Fibroblast of the aortic adventitia (primary cell): ENCODE results near the gene ADCY9. TPM values are rescaled to one million over a fixed set of nuclear protein-coding genes. Genes with fewer than 3 reads are reported as not detected.

Experiments used
- DNase-seq: peaks from one replicate; pipeline ENCODE4 v3.0.0-alpha.2; 2010; ENCODE audit warnings: low read depth
- H3K4me3 ChIP-seq: 2 replicates; pipeline ENCODE4 v1.5.1; 2011; ENCODE audit warnings: low read depth, mild to moderate bottlenecking, control low read depth, low read length, moderate library complexity
- CTCF ChIP-seq: IDR thresholded peaks from 2 replicates; pipeline ENCODE4 v1.5.1; 2011; ENCODE audit warnings: mild to moderate bottlenecking, low read length, control low read depth, inconsistent platforms; ENCODE audit not compliant: insufficient read depth
- total RNA-seq: library from RNA; depleted of rRNA; stranded (reverse); fragments of >200 nt; gene quantifications from 2 replicates; pipeline ENCODE4 v1.2.3, GENCODE V29; 2012; ENCODE audit warnings: low replicate concordance

The ADCY9 gene
- total RNA-seq, 1 donor: 23.6 TPM

GRCh38 chr16:4015275-4016004, 100.8 kb downstream of the ADCY9 start:
- no peak for TF ChIP-seq CTCF
- H3K4me3 ChIP-seq: no peak overlapping the region
- no peak for DNase-seq

GRCh38 chr16:4011940-4012629, 104.2 kb downstream of the ADCY9 start:
- DNase-seq: no peak
- no peak overlapping the region for H3K4me3 ChIP-seq
- no peak for TF ChIP-seq CTCF

GRCh38 chr16:4011225-4011939, 104.9 kb downstream of the ADCY9 start:
- H3K4me3 ChIP-seq: no peak overlapping the region
- DNase-seq: no peak
- no peak for TF ChIP-seq CTCF

GRCh38 chr16:4010225-4011158, 105.8 kb downstream of the ADCY9 start:
- TF ChIP-seq CTCF: no peak
- no peak for DNase-seq
- H3K4me3 ChIP-seq: no peak overlapping the region

- no peak for TF ChIP-seq CTCF
- no peak for DNase-seq
- no peak overlapping the region for H3K4me3 ChIP-seq
Observed at GRCh38 chr16:4009177-4009576, 107.1 kb downstream of the ADCY9 start.

- no peak for DNase-seq
- TF ChIP-seq CTCF: no peak
- H3K4me3 ChIP-seq: no peak overlapping the region
Observed at GRCh38 chr16:4008116-4008515, 108.1 kb downstream of the ADCY9 start.
